Anterior cingulate cortex (tissue), 58 donors: Measurements from ENCODE around the gene CCNC.
A peak's percentile ranks its signal among the peaks of the same experiment; 100 is the strongest.

ENCODE experiments used
- DNase-seq, 58 donors: peaks; one replicate each; lab custom pipeline; 2025; lab: John Stamatoyannopoulos, UW

Gene CCNC

GRCh38 chr6:99568103-99568933 is at the start of gene CCNC:
TSS of gene CCNC (minus strand) at chr6:99568660. CDS start at chr6:99568527, 133 bp downstream.
- peak; percentile 35 to 94 (median 83) for DNase-seq

GRCh38 chr6:99617131-99617530 is 48.7 kb upstream of the CCNC start:
- DNase-seq, result no peak

GRCh38 chr6:99614430-99615186 is 46.1 kb upstream of the CCNC start:
- DNase-seq, result no peak

GRCh38 chr6:99613705-99614429 is 45.4 kb upstream of the CCNC start:
- DNase-seq, result no peak

GRCh38 chr6:99613409-99613704 is 44.9 kb upstream of the CCNC start:
- no peak for DNase-seq

- DNase-seq, result no peak
These were observed 44.3 kb upstream of the CCNC start for GRCh38 chr6:99612551-99613408.

- no peak for DNase-seq
These were observed 42.7 kb upstream of the CCNC start for GRCh38 chr6:99611148-99611547.

- no peak for DNase-seq
These were observed 41.5 kb upstream of the CCNC start for GRCh38 chr6:99609905-99610489.

- no peak for DNase-seq
These were observed 40.5 kb upstream of the CCNC start for GRCh38 chr6:99608886-99609482.

GRCh38 chr6:99608059-99608885 is 39.8 kb upstream of the CCNC start:
- DNase-seq, result no peak

GRCh38 chr6:99607416-99608036 is 39.1 kb upstream of the CCNC start:
- no peak for DNase-seq

- DNase-seq, result no peak
These were observed 38.4 kb upstream of the CCNC start, which contains the start of gene PRDM13 for GRCh38 chr6:99606656-99607415. TSS of gene PRDM13 (plus strand) at chr6:99606833. CDS start at chr6:99607035, 202 bp downstream.

- no peak for DNase-seq
These were observed 37.6 kb upstream of the CCNC start for GRCh38 chr6:99605911-99606655.

GRCh38 chr6:99605074-99605734 is 36.7 kb upstream of the CCNC start:
- DNase-seq, result no peak

- DNase-seq, result no peak
These were observed 36.0 kb upstream of the CCNC start for GRCh38 chr6:99604166-99605073.
